Stimulated activated CD4-positive, alpha-beta T cell treated with anti-CD3 and anti-CD28 coated beads, Interleukin-2, amount 100 ng/mL, for 48 hours (primary cell): ENCODE measurements around the gene ENOX2.
"Not testable (repeated sequence)": the region's sequence is repeated elsewhere in the genome, so short reads cannot be mapped to it uniquely, and the experiment has no call there.

Source experiments
- DNase-seq, 2 donors: peaks; one replicate each; pipeline ENCODE4 v3.0.0-alpha.2; 2020

Gene ENOX2, protein sequence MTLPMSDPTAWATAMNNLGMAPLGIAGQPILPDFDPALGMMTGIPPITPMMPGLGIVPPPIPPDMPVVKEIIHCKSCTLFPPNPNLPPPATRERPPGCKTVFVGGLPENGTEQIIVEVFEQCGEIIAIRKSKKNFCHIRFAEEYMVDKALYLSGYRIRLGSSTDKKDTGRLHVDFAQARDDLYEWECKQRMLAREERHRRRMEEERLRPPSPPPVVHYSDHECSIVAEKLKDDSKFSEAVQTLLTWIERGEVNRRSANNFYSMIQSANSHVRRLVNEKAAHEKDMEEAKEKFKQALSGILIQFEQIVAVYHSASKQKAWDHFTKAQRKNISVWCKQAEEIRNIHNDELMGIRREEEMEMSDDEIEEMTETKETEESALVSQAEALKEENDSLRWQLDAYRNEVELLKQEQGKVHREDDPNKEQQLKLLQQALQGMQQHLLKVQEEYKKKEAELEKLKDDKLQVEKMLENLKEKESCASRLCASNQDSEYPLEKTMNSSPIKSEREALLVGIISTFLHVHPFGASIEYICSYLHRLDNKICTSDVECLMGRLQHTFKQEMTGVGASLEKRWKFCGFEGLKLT

GRCh38 chrX:130902783-130903613 lies at the start of gene ENOX2:
Gene ENOX2 (minus strand): TSS chrX:130903209. CDS start chrX:130703216, 199,993 bp downstream.
- peak; percentile 57 to 60 for DNase-seq

DNA sequence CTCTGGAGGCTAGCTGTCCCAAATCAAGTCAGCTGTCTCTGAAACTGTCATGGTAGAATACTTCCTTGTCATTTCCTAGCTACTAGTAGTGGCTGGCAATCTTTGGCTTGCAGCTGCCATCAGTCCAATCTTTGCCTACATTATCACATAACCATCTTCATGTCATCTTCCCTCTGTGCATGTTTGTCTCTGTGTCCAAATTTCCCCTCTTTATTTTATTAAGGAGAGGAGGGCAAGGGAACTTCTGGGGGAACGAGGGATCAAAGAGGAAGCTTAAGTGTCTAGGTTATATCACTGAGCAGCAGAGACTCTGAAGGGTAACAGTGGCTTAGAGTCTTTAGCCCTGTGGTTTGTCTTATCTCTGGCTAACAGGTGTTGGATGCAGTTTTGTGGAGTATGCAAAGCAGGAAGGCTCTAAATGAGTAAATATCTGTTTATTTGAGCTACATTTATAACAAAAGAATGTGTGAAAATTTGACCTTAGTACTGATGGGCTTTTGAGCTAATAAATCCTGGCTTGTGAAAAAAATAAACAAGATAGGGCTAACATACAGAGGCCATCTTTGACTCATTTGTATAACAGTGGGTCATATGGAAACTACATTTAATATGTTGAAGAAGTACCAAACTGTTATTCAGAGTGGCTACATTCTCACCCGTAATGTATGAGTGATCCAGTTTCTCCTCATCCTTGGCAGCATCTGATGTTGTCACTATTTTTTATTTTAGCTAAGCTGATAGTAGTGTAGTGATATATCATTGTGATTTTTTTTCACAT lies 49.4 kb upstream of the ENOX2 start:
- DNase-seq, result no peak

DNA sequence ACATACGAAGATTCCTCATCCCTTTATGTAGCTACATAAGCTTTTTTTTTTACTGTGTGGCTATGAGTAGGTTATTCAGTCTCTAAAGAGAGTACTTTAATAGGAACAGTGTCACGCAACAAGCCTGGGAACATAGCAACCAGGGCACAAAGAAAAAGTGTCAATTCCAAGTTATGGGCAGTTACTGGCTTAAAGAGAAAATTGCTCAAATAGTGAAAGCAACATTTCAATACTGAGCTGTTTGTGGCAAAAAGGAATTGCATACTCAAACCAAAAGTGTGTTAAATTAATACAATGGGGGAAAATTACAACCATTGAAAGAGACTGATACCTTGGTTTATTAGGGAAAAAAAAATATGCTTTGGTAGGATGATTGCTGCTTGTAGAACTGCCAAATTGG lies 41.2 kb upstream of the ENOX2 start:
- no peak for DNase-seq

GRCh38 chrX:130937101-130937500 lies 34.1 kb upstream of the ENOX2 start:
- no peak for DNase-seq

DNA sequence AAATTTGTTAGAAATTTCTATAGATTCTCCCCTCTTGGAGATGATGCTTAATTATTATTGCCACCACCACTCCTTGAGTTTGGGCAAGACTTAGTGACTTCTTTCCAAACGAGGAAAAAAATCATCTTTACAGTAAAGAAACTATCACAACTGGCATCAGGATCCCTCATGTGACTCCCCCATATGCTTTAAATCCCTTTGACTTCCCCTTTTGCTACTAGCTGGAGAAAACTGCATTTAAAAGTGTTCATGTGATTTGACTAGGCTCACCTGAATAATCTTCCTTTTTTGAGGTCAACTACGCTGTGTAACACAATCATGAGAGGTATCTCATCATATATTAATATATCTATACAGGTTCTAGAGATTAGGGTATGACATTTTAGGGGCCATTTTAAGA lies 30.3 kb upstream of the ENOX2 start:
- DNase-seq, result no peak

GRCh38 chrX:130920405-130920804 lies 17.4 kb upstream of the ENOX2 start:
- DNase-seq, result not testable (repeated sequence)

- not testable (repeated sequence) for DNase-seq
Measured at GRCh38 chrX:130919676-130920075, 16.7 kb upstream of the ENOX2 start.

DNA sequence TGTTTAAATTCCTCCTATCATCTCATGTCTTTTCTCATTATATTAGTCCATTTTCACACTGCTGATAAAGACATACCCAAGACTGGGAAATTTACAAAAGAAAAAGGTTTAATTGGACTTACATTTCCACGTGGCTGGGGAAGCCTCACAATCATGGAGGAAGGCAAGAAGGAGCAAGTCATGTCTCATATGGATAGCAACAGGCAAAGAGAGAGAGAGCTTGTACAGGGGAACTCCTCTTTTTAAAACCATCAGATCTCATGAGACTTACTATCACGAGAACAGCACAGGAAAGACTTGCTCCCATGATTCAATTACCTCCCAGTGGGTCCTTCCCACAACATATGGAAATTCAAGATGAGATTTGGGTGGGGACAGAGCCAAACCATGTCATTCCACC lies 15.5 kb upstream of the ENOX2 start:
- DNase-seq, result not testable (repeated sequence)

GRCh38 chrX:130916636-130917422 lies 13.8 kb upstream of the ENOX2 start:
- peak; percentile 25 to 37 for DNase-seq

- DNase-seq, result no peak
Measured at GRCh38 chrX:130915302-130915701, 12.3 kb upstream of the ENOX2 start.

- no peak for DNase-seq
Measured at GRCh38 chrX:130909469-130910136, 6.6 kb upstream of the ENOX2 start.

DNA sequence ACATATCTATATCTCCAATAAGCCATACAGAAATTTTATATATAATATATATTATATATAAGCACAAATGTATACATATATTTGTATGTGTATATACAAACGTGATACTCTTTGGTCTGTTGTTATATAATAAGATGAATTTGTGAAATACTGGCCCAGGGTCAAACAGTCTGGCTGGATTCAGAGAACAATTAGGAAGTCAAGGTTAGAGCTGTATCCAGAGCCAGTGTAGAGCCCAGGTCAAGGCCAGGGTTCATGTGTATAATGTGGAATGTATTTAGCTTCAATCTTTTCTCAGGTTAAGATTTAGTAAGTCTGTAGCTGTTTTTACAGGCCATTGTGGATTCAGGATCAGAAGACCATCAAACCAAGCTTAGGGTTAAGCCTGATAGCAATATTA lies 3.8 kb upstream of the ENOX2 start:
- DNase-seq, result no peak

GRCh38 chrX:130902446-130902782 lies 595 bp downstream of the ENOX2 start:
- no peak for DNase-seq

GRCh38 chrX:130896802-130897501 lies 6.1 kb downstream of the ENOX2 start:
- no peak for DNase-seq

GRCh38 chrX:130896026-130896425 lies 7.0 kb downstream of the ENOX2 start:
- no peak for DNase-seq

DNA sequence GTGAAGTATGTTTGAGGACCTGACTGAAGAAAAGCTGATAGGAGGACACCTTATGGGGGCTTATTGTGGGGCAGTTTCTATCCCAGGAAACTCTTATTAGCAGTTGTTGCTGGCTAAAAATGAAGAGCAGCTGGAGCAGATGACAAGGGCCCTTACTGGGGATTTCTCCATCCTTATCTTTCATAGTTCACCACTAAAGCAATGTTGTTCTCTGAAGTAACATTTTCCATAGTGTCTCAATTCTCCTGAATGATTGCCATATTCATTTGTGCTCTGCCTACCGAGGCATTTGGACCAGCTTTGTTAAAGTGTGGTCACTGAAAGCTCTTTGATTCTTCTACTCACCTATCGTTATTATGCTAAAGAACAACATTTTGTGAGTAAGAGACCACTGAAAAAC lies 7.7 kb downstream of the ENOX2 start:
- DNase-seq, result no peak

DNA sequence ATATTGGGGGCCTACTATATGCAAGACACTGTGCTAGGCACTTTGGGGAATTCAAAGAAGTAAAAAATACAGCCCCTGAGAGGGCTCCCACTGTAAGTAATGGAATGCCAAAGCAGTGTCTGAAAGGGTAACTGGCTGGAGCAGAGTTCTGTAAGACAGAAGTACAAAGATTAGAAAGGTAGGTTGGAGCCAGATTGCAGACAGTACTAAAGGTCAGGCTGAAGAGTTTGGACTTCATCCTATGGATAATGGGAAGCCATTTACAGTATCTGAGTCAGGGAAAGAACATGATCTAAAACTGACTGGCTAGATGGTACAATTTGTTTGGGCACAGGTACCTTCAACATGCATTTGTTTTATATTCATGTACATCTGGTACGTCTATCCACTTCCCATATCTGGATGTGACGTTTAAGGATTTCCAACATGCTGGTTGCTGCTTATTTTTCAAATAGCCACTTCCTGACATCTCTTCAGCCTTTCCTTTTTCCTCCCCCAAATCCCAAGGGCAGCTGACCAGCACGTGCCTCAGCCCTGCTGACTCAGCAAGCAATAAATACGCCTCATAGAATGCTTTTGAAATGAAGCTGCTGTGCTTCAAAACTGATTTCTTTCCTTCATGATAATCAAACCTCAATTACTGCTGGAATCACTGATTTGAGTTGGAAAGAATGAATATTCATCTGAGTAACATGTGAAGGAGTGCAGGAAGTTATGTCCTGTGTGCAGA lies 9.5 kb downstream of the ENOX2 start:
- DNase-seq, result no peak

DNA sequence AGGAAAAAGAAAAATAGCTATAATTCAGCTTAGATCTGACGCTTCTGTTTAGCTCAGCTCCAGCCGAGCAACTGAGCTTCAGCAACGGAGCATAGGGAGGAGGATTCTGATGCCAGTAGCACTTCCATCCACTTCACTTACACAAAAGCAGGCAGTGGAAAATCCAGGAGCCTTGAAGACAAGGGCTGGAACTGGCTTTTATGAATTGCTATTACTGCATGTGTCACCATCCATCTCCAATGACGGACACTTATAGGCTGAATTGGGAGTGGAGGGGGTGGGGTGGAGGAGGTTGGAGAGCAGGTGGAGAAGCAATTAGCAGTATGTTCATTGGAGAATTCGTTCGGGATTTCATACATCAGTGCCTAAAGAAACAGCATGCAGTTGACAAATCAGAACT lies 15.6 kb downstream of the ENOX2 start:
- no peak for DNase-seq

DNA sequence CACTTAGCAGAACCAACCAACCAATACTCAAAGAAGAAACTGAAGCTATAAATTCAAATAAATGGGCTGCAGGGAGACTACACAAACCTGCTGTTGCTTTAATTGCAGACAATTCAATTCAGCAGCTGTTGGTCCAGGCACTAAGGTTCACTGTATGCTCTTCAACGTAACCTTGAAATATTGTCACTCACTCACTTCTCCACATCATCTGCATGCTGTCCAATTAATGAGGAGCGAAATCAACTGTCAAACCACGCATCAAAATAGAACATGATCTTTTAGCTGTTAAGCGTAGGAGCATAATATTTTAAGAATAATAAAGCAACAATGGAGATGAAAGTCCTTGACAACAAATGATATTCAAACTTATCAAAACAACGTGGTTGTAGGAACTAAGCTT lies 17.0 kb downstream of the ENOX2 start:
- DNase-seq, result no peak

- no peak for DNase-seq
Measured at GRCh38 chrX:130885508-130885907, 17.5 kb downstream of the ENOX2 start.
